Hematopoietic multipotent progenitor cell treated with erythropoietin and hydrocortisone succinate and interleukin-3 and kit ligand, for 17 days (in vitro differentiated cells): ENCODE measurements around the gene CLN5.
"Not testable (repeated sequence)": the region's sequence is repeated elsewhere in the genome, so short reads cannot be mapped to it uniquely, and the experiment has no call there.

Experiments
- DNase-seq: peaks from one replicate; pipeline ENCODE4 v3.0.0-alpha.2; 2015; ENCODE audit warnings: low spot score

CLN5 gene

GRCh38 chr13:76975863-76976262 lies 16.0 kb upstream of the CLN5 start:
- DNase-seq, result no peak

- no peak for DNase-seq
Measured at GRCh38 chr13:76976490-76976889, 15.4 kb upstream of the CLN5 start.

GRCh38 chr13:76976929-76977328 lies 15.0 kb upstream of the CLN5 start:
- no peak for DNase-seq

GRCh38 chr13:76980075-76980718 lies 11.7 kb upstream of the CLN5 start:
- peak; percentile 75 for DNase-seq

GRCh38 chr13:76982061-76982460 lies 9.8 kb upstream of the CLN5 start:
- DNase-seq, result no peak

GRCh38 chr13:76983676-76984075 lies 8.2 kb upstream of the CLN5 start:
- DNase-seq, result no peak

GRCh38 chr13:76991432-76991795 lies 467 bp upstream of the CLN5 start:
- DNase-seq, result no peak

- peak; percentile 61 for DNase-seq
Measured at GRCh38 chr13:76992548-76993001, 694 bp downstream of the CLN5 start.

- peak; percentile 35 for DNase-seq
Measured at GRCh38 chr13:76993021-76993420, 1.1 kb downstream of the CLN5 start.

- no peak for DNase-seq
Measured at GRCh38 chr13:76993473-76993872, 1.6 kb downstream of the CLN5 start.

GRCh38 chr13:76994281-76994680 lies 2.4 kb downstream of the CLN5 start:
- DNase-seq, result no peak

- no peak for DNase-seq
Measured at GRCh38 chr13:77000475-77000874, 8.6 kb downstream of the CLN5 start.

GRCh38 chr13:77001540-77001939 lies 9.7 kb downstream of the CLN5 start:
- no peak for DNase-seq

GRCh38 chr13:77001963-77002587 lies 10.2 kb downstream of the CLN5 start:
- DNase-seq, result no peak

GRCh38 chr13:77002590-77003190 lies 10.8 kb downstream of the CLN5 start:
- DNase-seq, result peak; percentile 45

- DNase-seq, result not testable (repeated sequence)
Measured at GRCh38 chr13:77008337-77008736, 16.5 kb downstream of the CLN5 start.

GRCh38 chr13:77009011-77009410 lies 17.1 kb downstream of the CLN5 start:
- no peak for DNase-seq

- DNase-seq, result not testable (repeated sequence)
Measured at GRCh38 chr13:77009719-77010118, 17.8 kb downstream of the CLN5 start.

- no peak for DNase-seq
Measured at GRCh38 chr13:77013853-77014542, 22.1 kb downstream of the CLN5 start.

- DNase-seq, result no peak
Measured at GRCh38 chr13:77014906-77015685, 23.2 kb downstream of the CLN5 start.

- no peak for DNase-seq
Measured at GRCh38 chr13:77016251-77016812, 24.5 kb downstream of the CLN5 start.
